ENCODE data around the gene PDK1. TPM values are rescaled to one million over a fixed set of nuclear protein-coding genes. Genes with fewer than 3 reads are reported as not detected.

PDK1 gene
- total RNA-seq, 1 donor from 2014 or later: 51.2 TPM

GRCh38 chr2:172613040-172613439 is 57.1 kb downstream of the PDK1 start:
- H3K27ac ChIP-seq (replicated peaks): no peak overlapping the region
- no peak for DNase-seq
- TF ChIP-seq, protein P1, sequence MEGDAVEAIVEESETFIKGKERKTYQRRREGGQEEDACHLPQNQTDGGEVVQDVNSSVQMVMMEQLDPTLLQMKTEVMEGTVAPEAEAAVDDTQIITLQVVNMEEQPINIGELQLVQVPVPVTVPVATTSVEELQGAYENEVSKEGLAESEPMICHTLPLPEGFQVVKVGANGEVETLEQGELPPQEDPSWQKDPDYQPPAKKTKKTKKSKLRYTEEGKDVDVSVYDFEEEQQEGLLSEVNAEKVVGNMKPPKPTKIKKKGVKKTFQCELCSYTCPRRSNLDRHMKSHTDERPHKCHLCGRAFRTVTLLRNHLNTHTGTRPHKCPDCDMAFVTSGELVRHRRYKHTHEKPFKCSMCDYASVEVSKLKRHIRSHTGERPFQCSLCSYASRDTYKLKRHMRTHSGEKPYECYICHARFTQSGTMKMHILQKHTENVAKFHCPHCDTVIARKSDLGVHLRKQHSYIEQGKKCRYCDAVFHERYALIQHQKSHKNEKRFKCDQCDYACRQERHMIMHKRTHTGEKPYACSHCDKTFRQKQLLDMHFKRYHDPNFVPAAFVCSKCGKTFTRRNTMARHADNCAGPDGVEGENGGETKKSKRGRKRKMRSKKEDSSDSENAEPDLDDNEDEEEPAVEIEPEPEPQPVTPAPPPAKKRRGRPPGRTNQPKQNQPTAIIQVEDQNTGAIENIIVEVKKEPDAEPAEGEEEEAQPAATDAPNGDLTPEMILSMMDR (IDR thresholded peaks at IDR 0.05; ENCODE audit: borderline replicate concordance): no peak
- no peaks in the 10 kb centered on the region for H3K4me1 ChIP-seq
- intact Hi-C loops (cut with micrococcal nuclease): no loop called here
- no peak overlapping the region for H3K4me3 ChIP-seq
- H3K27me3 ChIP-seq (ENCODE audit: low read depth): no peaks in the 10 kb centered on the region
- no peaks in the 10 kb centered on the region for H3K36me3 ChIP-seq
- no peaks in the 10 kb centered on the region for H3K9me3 ChIP-seq (replicated peaks)

GRCh38 chr2:172613615-172614231 is 57.8 kb downstream of the PDK1 start:
- Histone ChIP-seq H3K27me3 (ENCODE audit: low read depth) (no peaks in the 10 kb centered on the region), H3K27ac (replicated peaks) (no peak overlapping the region), H3K9me3 (replicated peaks) (no peaks in the 10 kb centered on the region), H3K4me1 (no peaks in the 10 kb centered on the region), H3K36me3 (no peaks in the 10 kb centered on the region), H3K4me3 (no peak overlapping the region)
- no peak for DNase-seq
- TF ChIP-seq, protein P1 (IDR thresholded peaks at IDR 0.05; ENCODE audit: borderline replicate concordance): no peak
- intact Hi-C loops (cut with micrococcal nuclease): no loop called here

DNA sequence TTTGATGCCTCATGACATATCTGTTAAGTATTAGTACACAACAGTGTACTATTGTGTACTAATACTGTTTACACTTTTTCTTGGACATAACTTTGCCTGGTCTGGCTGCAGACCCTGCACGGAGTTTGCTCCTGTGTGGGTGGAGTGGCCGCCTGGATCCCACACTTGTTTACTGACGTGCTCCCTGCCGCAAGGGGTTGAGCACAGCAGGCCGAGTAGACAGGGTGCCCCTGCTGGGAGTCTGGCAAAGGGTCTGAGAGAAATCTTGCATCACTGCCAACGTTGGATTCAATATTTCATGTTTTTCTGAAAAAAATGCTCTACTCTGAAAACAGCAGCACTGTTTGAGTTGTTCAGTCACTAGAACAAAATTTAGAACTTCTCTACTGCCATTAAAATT is 59.0 kb downstream of the PDK1 start:
- no peaks in the 10 kb centered on the region for H3K9me3 ChIP-seq (replicated peaks)
- TF ChIP-seq, protein P1 (IDR thresholded peaks at IDR 0.05; ENCODE audit: borderline replicate concordance): no peak
- no peaks in the 10 kb centered on the region for H3K4me1 ChIP-seq
- intact Hi-C loops (cut with micrococcal nuclease): no loop called here
- no peak overlapping the region for H3K4me3 ChIP-seq
- no peaks in the 10 kb centered on the region for H3K27me3 ChIP-seq (ENCODE audit: low read depth)
- no peak for DNase-seq
- H3K27ac ChIP-seq (replicated peaks): no peak overlapping the region
- no peaks in the 10 kb centered on the region for H3K36me3 ChIP-seq

DNA sequence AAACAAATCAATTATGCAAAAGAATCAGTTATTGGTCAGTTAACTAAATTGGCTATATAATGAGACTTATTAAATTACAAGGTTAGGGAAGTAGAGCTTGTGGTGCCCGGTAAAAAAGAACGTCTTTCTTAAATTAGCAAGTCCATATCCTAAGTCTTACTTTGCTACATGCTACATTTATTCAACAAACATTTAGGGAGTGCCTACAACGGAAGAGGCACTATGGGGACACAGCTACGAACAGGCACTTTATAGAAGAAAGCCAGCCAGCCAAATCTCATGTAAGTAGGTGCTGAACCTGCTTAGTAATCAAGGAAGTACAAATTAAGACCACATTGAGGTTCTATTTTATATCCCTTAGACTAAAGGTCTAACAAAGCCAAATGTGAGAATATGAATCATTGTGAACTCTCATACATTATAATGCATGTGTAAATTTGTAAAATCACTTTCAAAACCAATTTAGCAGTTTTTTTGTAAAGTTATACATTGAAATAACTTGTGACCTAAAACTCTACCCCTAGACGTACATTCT is 59.9 kb downstream of the PDK1 start:
- H3K27ac ChIP-seq (replicated peaks): no peak overlapping the region
- TF ChIP-seq, protein P1 (IDR thresholded peaks at IDR 0.05; ENCODE audit: borderline replicate concordance): no peak
- no peaks in the 10 kb centered on the region for H3K4me1 ChIP-seq
- no peak overlapping the region for H3K4me3 ChIP-seq
- no peak for DNase-seq
- intact Hi-C loops (cut with micrococcal nuclease): no loop called here
- H3K36me3 ChIP-seq: no peaks in the 10 kb centered on the region
- H3K9me3 ChIP-seq (replicated peaks): no peaks in the 10 kb centered on the region
- H3K27me3 ChIP-seq (ENCODE audit: low read depth): no peaks in the 10 kb centered on the region

DNA sequence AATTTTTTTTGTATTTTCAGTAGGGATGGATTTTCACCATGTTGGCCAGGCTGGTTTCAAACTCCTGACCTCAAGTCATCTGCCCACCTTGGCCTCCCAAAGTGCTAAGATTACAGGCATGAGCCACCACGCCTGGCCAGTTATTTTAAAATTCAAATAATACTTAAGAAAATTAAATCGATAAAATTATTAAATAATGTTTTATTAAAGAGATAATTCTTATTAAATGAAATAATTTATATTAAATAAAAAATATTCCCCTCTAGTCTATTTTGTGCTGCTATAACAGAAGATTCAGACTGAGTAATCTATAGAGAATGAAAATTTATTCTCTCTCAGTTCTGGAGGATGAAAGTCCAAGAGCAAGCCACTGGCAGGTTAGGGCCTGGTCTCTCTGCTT is 61.2 kb downstream of the PDK1 start:
- intact Hi-C loops (cut with micrococcal nuclease): no loop called here
- H3K9me3 ChIP-seq (replicated peaks): no peaks in the 10 kb centered on the region
- no peaks in the 10 kb centered on the region for H3K36me3 ChIP-seq
- TF ChIP-seq, protein P1 (IDR thresholded peaks at IDR 0.05; ENCODE audit: borderline replicate concordance): no peak
- DNase-seq: no peak
- H3K4me3 ChIP-seq: no peak overlapping the region
- H3K27ac ChIP-seq (replicated peaks): no peak overlapping the region
- no peaks in the 10 kb centered on the region for H3K27me3 ChIP-seq (ENCODE audit: low read depth)
- no peaks in the 10 kb centered on the region for H3K4me1 ChIP-seq
